HG02970 (cell line): Measurements from ENCODE around the gene VPS16.
A peak's percentile ranks its signal among the peaks of the same experiment; 100 is the strongest.

ENCODE experiments used
- ATAC-seq: cut with Tn5 transposase; IDR thresholded peaks from one replicate; pipeline ENCODE4 v1.9.1; 2021; ENCODE audit warnings: mild to moderate bottlenecking, moderate library complexity, moderate number of reproducible peaks; ENCODE audit not compliant: unreplicated experiment, low FRiP score

The VPS16 gene

GRCh38 chr20:2840138-2840966 is at the start of gene VPS16, which contains the start of gene PCED1A:
Gene VPS16 (plus strand): TSS chr20:2840745. CDS start chr20:2840775, 30 bp downstream.
Gene PCED1A (minus strand): TSS chr20:2840655. CDS start chr20:2839912, 743 bp downstream.
- peak; percentile 77 for ATAC-seq

GRCh38 chr20:2793471-2793870 is 47.1 kb upstream of the VPS16 start:
- no peak for ATAC-seq

DNA sequence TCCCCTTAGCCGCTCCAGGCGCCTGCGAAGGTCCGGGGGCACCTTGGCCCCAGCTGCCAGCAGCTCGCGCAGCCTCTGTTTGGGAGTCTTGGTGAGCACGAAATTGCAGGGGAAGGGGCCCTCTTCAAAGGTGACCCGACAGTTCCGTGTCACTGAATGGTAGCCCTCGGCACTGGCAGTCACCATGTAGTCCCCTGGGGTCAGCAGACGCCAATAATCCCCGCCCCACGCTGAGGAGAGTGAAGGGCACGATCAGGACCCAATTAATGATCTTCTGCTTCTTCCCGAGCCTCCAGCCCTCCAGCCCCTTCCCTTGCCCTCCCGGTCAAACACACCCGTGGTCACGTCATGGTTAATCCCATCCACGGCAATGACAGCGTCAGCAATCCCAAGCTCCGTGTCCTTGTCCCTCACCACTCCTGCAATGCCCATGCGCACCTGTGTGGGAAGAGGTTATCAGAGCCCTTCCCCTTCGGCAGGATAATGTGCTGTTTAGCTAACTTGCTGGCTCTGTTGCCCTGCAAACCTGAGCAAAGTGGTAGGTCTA is 46.3 kb upstream of the VPS16 start:
- ATAC-seq: no peak

GRCh38 chr20:2794866-2795447 is 45.6 kb upstream of the VPS16 start:
- ATAC-seq: no peak

GRCh38 chr20:2795451-2795850 is 45.1 kb upstream of the VPS16 start:
- ATAC-seq: no peak

DNA sequence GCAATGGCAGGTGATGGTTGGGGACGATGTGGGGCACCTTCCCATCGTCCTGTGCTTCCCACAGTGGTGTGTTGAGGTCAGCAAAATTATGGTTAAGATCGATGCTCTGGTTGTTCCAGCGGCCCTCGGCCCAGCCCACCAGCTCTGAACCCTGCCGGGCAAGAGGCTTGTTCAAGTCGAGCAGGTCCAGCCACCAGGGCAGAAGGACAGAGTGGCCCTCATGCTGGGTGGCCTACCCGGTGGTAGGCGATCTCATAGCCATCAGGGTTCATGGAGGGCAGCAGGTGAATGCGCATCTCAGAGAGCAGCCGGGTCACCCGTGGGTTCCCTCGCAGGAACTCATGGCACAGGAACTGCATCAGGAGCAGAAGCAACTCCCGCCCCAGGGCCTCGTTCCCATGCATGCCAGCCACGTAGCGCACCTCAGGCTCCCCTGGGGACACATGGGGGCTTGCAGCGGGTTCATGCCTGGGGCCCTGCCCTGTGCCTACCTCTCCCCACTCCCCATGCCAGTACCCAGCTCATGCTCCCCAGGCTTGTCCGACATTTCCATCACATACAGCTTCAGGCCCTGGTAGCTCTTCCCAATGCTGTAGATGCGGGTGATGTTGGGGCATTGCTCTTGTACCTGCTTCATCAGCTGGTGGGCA is 44.4 kb upstream of the VPS16 start:
- ATAC-seq: no peak

DNA sequence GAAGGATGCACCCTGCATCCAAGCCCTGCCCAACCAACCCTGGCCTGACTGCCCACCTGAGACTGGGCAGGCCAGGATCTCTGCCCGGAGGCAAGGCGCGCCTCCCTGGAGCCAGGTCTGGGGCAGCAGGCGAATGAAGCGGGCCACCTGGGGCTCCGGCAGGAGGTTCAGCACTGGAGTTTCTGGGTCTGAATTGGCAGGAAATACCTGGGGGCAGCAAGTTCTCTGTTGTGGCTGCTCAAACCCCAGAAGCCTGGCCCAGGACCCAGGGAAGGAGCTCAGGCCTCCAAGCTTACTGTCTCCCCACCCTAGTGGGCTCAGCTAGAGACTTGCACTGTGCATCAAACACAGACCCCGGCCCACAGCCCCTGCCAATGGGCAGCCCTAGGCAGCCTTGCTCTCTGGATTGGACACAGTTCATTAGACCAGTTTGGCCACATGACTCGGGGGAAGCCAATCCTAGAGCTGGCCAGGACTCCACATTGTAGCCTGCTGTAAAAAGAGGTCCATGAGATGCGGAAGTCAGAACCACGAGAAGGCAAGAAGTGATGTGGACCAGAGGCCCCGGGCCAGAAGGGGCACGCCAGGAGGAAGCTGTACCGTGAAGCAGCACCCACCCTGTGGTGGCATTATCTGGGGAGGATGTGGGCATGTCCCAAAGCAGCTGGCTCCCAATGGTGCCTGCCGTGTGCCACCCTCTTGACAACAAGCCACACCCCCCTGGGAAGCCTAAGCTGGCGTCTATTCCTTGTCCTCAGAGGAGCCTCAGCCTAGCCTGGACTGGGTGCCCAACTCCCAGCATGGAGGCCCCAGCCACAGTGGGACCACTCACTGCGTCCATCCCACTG is 43.2 kb upstream of the VPS16 start:
- no peak for ATAC-seq

DNA sequence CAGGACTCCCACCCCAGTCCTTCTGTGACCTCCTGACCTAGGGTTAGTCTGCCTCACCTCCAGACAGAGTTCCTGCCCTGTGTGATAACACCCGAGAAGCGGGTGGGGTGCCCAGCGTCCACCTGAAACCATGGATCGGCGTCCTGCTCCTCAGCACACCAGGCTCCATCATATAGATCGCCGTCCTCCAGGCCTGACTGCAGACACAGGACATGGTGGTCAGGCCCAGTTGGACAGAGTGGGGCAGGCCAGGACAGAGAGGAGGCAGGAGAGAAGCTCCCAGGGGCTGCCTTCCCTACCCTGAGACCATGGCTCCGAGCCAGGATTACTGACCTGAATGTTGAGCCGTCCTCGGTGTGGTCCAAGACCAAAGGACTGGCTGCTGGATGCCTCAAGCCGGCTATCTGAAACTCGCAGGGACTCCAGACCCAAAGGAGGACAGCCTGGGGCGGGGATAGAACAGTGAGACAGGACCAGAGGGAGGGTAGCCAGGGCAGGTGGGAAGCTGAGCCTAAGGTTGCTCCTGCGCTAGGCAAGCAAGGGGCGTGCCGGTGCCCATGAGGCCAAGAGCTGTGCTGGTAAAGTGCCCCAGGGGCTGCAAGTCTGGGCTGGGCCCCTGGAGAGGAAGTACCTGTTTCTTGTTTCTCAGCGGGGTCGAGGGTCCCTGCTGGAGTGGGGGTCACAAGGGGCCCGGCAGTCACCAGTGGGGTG is 42.3 kb upstream of the VPS16 start:
- no peak for ATAC-seq

- ATAC-seq: no peak
These were observed 41.7 kb upstream of the VPS16 start for GRCh38 chr20:2798814-2799213.

DNA sequence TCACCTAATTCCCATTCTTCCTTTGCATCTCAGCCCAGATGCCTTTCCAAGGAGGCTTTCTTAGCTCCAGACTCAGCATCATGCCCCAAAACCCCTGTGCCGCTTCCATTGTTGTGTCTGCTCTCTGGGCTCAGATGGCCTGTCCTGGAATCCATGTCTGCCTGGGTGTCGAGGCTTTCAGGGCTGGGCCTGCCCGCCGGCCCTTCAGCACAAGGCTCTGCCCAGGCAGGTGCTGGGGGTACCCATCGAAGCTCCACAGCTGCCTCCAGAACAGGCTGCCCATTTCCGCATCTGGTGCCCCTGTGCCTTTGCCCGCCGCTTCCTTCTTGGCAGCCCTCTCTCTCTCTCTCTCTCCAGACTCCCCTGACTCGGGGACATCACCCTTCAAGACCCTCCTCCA is 41.3 kb upstream of the VPS16 start:
- ATAC-seq: no peak

GRCh38 chr20:2799688-2800520 is 40.6 kb upstream of the VPS16 start:
- ATAC-seq: no peak

DNA sequence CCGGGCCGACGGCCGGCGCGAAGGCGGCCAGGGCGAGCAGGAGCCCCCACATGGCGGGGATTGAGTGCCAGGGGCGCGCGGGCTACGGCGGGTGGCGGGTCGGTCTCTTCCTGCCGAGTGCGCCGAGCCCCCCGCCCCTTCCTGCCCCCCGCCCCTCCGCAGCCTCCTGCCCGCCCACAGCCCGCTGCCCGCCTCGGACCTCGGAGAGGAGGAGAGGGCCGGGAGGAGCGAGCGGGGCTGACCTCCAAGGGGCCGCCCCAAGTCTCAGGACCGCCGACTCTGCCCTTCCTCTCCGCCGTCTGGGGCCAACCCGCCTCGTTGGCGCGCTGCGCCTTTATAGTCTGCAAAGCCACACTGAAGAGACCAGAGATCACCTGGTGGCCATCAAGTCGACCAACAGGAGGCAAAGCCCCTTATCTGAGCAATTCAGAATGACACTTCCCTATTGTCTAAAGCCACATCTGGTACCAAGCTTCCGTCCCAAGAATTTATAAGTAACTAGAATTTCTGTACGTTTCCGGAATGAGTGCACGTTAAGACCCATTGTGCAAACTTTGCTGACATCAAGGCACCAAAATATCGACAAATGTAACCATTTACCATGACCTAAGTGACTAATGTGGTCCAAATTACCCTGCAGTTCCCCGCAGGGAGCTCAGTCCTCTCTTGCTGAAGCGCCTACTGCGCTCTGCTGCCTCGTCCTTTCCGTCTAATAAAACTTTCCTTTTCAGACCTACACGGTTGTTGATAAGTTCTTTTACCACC is 39.8 kb upstream of the VPS16 start, which contains the start of gene CPXM1:
CPXM1 (minus strand) TSS at position 107 of the 765 bp plus-strand sequence; CDS start at position 52, 55 bp downstream.
- ATAC-seq: no peak

DNA sequence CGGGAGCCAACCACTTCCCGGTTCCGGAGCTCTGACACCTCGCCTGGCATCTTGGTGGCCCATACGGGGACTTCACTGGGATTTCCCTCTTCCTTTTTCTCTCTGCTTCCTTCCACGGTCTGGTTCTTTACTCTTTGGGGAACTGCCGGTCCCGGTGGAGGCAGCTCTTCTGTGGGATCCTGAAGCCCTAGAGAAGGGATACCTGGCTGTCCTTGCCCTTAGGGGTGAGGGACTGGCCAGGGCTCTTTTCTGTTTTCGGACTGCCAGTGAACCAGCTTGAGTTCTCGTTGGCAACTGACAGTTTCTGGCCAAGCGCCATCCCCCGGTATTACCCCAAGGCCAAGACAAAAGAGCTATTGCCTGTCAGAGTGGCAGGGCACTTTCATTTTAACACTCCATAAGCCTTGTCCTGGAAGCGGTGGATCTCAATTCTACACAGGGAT is 39.2 kb upstream of the VPS16 start:
- no peak for ATAC-seq

- ATAC-seq: no peak
These were observed 36.3 kb upstream of the VPS16 start for GRCh38 chr20:2804041-2804828.

DNA sequence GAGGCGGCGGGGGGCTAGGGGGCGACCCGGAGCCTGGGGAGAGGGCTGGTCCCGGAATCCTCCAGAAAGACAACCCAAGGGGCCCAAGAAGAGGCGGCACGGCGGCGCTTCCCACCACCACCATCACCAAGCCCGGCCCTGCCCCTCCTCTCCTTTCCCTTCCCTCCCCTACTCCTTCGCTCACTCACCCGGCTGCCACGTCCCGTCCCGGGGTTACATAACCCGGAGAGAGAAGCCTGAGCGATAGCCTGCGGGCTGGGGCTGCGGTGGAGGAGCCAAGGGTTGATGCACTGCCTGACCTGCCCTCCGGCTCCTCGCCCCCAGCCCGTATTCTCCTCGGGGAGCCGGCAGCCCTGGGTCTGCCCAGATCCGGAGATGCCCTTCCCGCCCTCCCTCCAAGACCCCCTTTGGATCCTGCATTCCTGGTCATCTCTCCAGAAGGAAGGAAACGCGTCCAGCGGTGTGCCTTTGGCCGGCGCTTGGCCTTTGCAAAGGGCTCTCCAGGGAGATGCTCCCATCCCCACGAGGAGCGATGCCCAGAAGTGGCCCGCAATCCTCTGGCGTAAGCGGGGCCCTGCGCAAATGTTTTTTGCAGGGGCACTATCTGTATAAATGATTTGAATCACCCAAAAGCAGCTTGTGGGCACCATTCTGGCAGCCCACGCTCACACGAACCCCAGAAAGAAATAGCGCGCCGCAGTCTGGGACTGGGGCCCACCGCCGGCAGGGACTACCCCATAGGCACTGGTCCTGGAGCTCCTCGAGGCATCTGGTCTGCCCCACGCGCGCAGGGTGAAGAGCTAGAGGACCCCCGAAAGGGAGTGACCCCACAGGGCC is 35.5 kb upstream of the VPS16 start:
- no peak for ATAC-seq

DNA sequence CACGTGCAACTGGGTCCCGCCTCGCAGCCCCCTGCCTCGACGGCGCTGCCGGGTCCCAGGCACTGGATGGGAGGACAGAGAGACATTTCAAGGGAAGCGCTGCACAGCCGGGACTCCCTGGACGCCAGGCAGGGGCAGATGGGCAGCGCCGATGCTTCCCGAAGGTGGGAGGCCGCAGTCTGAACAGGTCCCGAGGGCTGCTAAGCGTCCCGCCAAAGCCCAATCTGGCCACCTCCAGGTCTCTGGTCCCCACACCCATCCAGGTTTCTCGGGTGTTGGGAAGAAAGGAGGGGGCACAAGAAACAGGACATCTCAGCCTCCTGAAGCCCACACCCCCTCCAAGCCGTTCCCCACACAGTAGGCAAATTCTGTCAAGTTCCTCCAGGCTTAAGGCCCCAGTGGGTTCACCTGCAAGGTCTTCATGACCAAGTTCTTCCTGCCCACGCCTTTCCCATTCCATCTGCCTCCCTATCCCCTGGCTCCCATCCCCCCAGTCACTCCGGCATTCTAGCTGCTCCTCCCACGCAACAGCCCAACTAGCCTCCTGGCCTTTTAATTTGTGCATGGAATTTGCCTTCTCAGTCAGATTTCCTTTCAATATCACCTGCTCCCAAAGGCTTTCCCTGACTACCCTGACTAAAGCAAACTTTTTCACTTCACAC is 34.7 kb upstream of the VPS16 start:
- ATAC-seq: no peak
